OCI-LY1 (cell line): ENCODE measurements around the gene FHOD3.

Experiments used
- H2AFZ ChIP-seq: fragments of 200-600 bp; sonication (generic), shearing (Covaris generic); 2 replicates; pipeline ENCODE4 v1.6.0; 2014; ENCODE audit warnings: antibody characterized with exemption, mild to moderate bottlenecking, low read length
- H3F3A ChIP-seq: fragments of 200-600 bp; sonication (generic), shearing (Covaris generic); 2 replicates; pipeline ENCODE4 v1.6.0; 2014; ENCODE audit warnings: mild to moderate bottlenecking, antibody characterized with exemption, low read length, moderate library complexity; ENCODE audit not compliant: insufficient read depth
- H3K27ac ChIP-seq: fragments of 200-600 bp; sonication (generic); 2 replicates; pipeline ENCODE4 v1.5.1; 2014; ENCODE audit warnings: low read length, mixed run types, mild to moderate bottlenecking, low read depth; ENCODE audit not compliant: poor library complexity, severe bottlenecking
- H3K27me3 ChIP-seq: fragments of 200-600 bp; sonication (generic); 2 replicates; pipeline ENCODE4 v1.6.0; 2014; ENCODE audit warnings: antibody characterized with exemption, mild to moderate bottlenecking, low read length, moderate library complexity; ENCODE audit not compliant: insufficient read depth
- H3K36me3 ChIP-seq: fragments of 200-600 bp; sonication (generic); 2 replicates; pipeline ENCODE4 v1.6.1; 2014; ENCODE audit warnings: mild to moderate bottlenecking, antibody characterized with exemption, low read length, moderate library complexity, mixed read lengths; ENCODE audit not compliant: insufficient read depth
- H3K4me1 ChIP-seq: fragments of 200-600 bp; sonication (generic); 2 replicates; pipeline ENCODE4 v1.5.1; 2014; ENCODE audit warnings: mild to moderate bottlenecking, low read length, moderate library complexity; ENCODE audit not compliant: insufficient read depth, severe bottlenecking
- H3K4me2 ChIP-seq: fragments of 200-600 bp; sonication (generic), shearing (Covaris generic); 2 replicates; pipeline ENCODE4 v1.6.1; 2014; ENCODE audit warnings: low read length
- H3K4me3 ChIP-seq: fragments of 200-600 bp; sonication (generic); 2 replicates; pipeline ENCODE4 v1.5.1; 2014; ENCODE audit warnings: low read length, low read depth, mild to moderate bottlenecking, mixed read lengths; ENCODE audit not compliant: poor library complexity, severe bottlenecking
- H3K79me2 ChIP-seq: fragments of 200-600 bp; shearing (Covaris generic); 2 replicates; pipeline ENCODE4 v1.6.1; 2016; ENCODE audit warnings: mixed run types, low read length, mixed read lengths; ENCODE audit not compliant: insufficient read depth
- H3K9ac ChIP-seq: fragments of 200-600 bp; sonication (generic), shearing (Covaris generic); 2 replicates; pipeline ENCODE4 v1.6.1; 2014; ENCODE audit warnings: mild to moderate bottlenecking, low read length, mixed read lengths
- H3K9me2 ChIP-seq: fragments of 200-600 bp; sonication (generic), shearing (Covaris generic); 2 replicates; pipeline ENCODE4 v1.6.1; 2014; ENCODE audit warnings: low read depth, mild to moderate bottlenecking, low read length, mixed read lengths
- H3K9me3 ChIP-seq: fragments of 200-600 bp; shearing (Covaris generic); 2 replicates; pipeline ENCODE4 v1.6.1; 2014; ENCODE audit warnings: low read length, mixed read lengths
- H4K20me1 ChIP-seq: fragments of 200-600 bp; sonication (generic), shearing (Covaris generic); 2 replicates; pipeline ENCODE4 v1.6.0; 2016; ENCODE audit warnings: mild to moderate bottlenecking, low read length; ENCODE audit not compliant: insufficient read depth
- EZH2 ChIP-seq: fragments of 200-600 bp; sonication (generic), shearing (Covaris generic); IDR thresholded peaks from 2 replicates; pipeline ENCODE4 v1.8.0; 2017; ENCODE audit warnings: borderline replicate concordance, mixed run types, mild to moderate bottlenecking, antibody characterized with exemption, low read length, moderate library complexity, mixed read lengths
- TF ChIP-seq, protein P1 (sequence below): fragments of 200-600 bp; sonication (generic), shearing (Covaris generic); IDR thresholded peaks from 2 replicates; pipeline ENCODE4 v1.5.1; 2017; ENCODE audit warnings: mild to moderate bottlenecking, antibody characterized with exemption, low read length, moderate library complexity, mixed read lengths

The FHOD3 gene

DNA sequence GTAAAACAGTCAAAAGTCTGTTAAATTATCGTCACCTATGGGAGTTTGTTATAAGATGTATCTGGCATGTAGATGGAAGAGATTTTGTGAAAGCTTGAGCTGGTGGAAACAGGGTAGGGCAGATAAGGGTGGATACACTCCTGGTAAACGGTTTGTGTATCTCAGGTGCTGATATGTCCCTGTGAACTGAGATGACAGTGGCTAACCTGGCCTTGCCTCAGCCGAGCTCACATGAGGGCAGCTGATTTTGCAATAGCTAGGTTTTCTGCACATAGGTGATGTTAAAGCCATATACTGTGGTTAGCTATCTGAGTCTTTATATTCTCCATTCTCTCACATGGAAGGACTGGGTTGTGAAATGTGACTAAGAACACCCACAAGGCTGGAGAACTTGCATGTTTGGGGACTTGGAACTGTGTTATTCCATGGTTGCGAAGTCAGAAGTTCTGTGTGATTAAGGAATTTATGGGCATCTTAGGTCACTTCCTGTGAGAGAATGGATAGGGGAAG, 326.2 kb downstream of the FHOD3 start:
- no peaks in the 10 kb centered on the region for H3F3A ChIP-seq
- no peaks in the 10 kb centered on the region for H3K27me3 ChIP-seq
- no peak overlapping the region for H3K27ac ChIP-seq
- no peaks in the 10 kb centered on the region for H3K9me3 ChIP-seq
- H2AFZ ChIP-seq = no peak overlapping the region
- no peaks in the 10 kb centered on the region for H3K36me3 ChIP-seq
- H3K4me1 ChIP-seq = no peaks in the 10 kb centered on the region
- no peaks in the 10 kb centered on the region for H3K9me2 ChIP-seq
- no peak overlapping the region for H3K9ac ChIP-seq
- TF ChIP-seq, protein P1, sequence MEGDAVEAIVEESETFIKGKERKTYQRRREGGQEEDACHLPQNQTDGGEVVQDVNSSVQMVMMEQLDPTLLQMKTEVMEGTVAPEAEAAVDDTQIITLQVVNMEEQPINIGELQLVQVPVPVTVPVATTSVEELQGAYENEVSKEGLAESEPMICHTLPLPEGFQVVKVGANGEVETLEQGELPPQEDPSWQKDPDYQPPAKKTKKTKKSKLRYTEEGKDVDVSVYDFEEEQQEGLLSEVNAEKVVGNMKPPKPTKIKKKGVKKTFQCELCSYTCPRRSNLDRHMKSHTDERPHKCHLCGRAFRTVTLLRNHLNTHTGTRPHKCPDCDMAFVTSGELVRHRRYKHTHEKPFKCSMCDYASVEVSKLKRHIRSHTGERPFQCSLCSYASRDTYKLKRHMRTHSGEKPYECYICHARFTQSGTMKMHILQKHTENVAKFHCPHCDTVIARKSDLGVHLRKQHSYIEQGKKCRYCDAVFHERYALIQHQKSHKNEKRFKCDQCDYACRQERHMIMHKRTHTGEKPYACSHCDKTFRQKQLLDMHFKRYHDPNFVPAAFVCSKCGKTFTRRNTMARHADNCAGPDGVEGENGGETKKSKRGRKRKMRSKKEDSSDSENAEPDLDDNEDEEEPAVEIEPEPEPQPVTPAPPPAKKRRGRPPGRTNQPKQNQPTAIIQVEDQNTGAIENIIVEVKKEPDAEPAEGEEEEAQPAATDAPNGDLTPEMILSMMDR = no peak
- TF ChIP-seq EZH2 = no peak
- no peak overlapping the region for H3K4me3 ChIP-seq
- H3K79me2 ChIP-seq = no peaks in the 10 kb centered on the region
- H4K20me1 ChIP-seq = no peaks in the 10 kb centered on the region
- H3K4me2 ChIP-seq = no peak overlapping the region

DNA sequence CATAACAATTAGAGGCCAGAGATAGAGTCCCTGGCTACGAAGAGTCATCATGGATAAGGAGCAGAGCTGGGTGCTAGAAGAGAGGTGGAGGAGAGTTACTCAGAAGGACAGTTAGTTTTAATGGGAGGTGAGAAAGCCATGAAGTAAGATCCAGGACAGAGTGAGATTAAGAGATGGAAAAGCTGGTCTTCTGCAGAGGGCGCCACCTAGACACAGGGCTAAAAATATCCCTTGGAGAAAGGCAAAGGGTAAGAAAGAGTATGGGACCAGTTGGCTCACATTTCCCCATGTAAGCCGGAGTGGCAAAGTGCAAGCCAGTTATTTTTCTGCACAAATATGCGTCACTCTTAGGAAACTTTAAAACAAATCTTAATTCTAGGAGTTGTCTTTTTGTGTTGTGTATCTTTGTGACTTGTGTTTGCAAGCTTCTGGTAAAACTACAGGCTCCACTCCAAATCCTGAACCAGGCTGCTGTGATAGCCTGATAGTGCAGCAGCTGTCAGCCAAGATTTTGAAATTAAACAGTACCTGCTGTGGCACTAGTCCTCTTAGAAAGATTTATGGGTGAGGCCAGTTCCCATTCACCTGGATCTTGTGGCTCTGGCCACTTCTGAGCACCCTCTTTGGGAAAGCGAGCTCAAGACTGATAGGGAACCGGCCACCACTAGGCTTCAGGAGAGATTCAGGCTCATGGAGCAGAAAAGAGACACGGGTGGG, 327.1 kb downstream of the FHOD3 start:
- Histone ChIP-seq H4K20me1 (no peaks in the 10 kb centered on the region), H3K9me2 (no peaks in the 10 kb centered on the region), H3K27ac (no peak overlapping the region), H2AFZ (no peak overlapping the region), H3K4me3 (no peak overlapping the region), H3K4me1 (no peaks in the 10 kb centered on the region), H3K79me2 (no peaks in the 10 kb centered on the region), H3K4me2 (no peak overlapping the region), H3K27me3 (no peaks in the 10 kb centered on the region), H3K9me3 (no peaks in the 10 kb centered on the region), H3F3A (no peaks in the 10 kb centered on the region), H3K9ac (no peak overlapping the region), H3K36me3 (no peaks in the 10 kb centered on the region)
- TF ChIP-seq EZH2 = no peak
- TF ChIP-seq, protein P1 = no peak

DNA sequence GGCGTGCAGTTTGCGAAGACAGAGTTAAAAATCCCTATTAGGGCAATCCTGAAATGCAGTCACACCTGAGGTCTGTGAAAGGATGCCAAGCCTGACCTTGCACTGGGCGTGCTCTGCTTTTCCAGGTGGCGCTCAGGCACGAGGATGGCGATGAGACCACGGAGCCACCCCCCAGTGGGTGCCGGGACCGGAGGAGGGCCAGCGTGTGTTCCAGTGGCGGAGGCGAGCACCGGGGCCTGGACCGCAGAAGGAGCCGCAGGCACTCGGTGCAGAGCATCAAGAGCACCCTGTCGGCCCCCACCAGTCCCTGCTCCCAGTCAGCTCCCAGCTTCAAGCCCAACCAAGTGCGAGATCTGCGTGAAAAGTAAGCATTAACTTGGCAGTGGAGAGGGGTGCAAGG, 327.9 kb downstream of the FHOD3 start:
- TF ChIP-seq, protein P1 = no peak
- no peak for TF ChIP-seq EZH2
- H3K36me3 ChIP-seq = no peaks in the 10 kb centered on the region
- no peaks in the 10 kb centered on the region for H3K9me3 ChIP-seq
- H3K79me2 ChIP-seq = no peaks in the 10 kb centered on the region
- no peaks in the 10 kb centered on the region for H3K27me3 ChIP-seq
- no peak overlapping the region for H3K4me2 ChIP-seq
- H2AFZ ChIP-seq = no peak overlapping the region
- H3K9ac ChIP-seq = no peak overlapping the region
- H3K4me3 ChIP-seq = no peak overlapping the region
- H3F3A ChIP-seq = no peaks in the 10 kb centered on the region
- no peaks in the 10 kb centered on the region for H3K4me1 ChIP-seq
- H4K20me1 ChIP-seq = no peaks in the 10 kb centered on the region
- no peak overlapping the region for H3K27ac ChIP-seq
- H3K9me2 ChIP-seq = no peaks in the 10 kb centered on the region
